ENCODE data around the gene FLNA. TPM values are rescaled to one million over a fixed set of nuclear protein-coding genes. Genes with fewer than 3 reads are reported as not detected.
"Not testable (repeated sequence)": the region's sequence is repeated elsewhere in the genome, so short reads cannot be mapped to it uniquely, and the experiment has no call there.

FLNA gene
- polyA plus RNA-seq, 1 donor = 223 TPM

- no peak for DNase-seq (ENCODE audit: low read depth)
These were observed 25.3 kb upstream of the FLNA start for GRCh38 chrX:154399527-154400368.

GRCh38 chrX:154398668-154399526 lies 24.5 kb upstream of the FLNA start:
- no peak for DNase-seq (ENCODE audit: low read depth)

GRCh38 chrX:154397888-154398667 lies 23.6 kb upstream of the FLNA start, which contains the start of gene RPL10:
RPL10 (plus strand) TSS chrX:154398377; CDS start chrX:154398520, 143 bp downstream.
- peak; percentile 94 for DNase-seq (ENCODE audit: low read depth)

GRCh38 chrX:154396973-154397887 lies 22.8 kb upstream of the FLNA start:
- no peak for DNase-seq (ENCODE audit: low read depth)

- not testable (repeated sequence) for DNase-seq (ENCODE audit: low read depth)
These were observed 21.9 kb upstream of the FLNA start for GRCh38 chrX:154396363-154396762.

- DNase-seq (ENCODE audit: low read depth) = not testable (repeated sequence)
These were observed 15.6 kb upstream of the FLNA start for GRCh38 chrX:154389812-154390747.

GRCh38 chrX:154388649-154389048 lies 14.2 kb upstream of the FLNA start:
- not testable (repeated sequence) for DNase-seq (ENCODE audit: low read depth)

- not testable (repeated sequence) for DNase-seq (ENCODE audit: low read depth)
These were observed 13.7 kb upstream of the FLNA start for GRCh38 chrX:154388094-154388493.

GRCh38 chrX:154384284-154384892 lies 10.0 kb upstream of the FLNA start:
- DNase-seq (ENCODE audit: low read depth) = no peak

GRCh38 chrX:154383359-154384283 lies 9.2 kb upstream of the FLNA start:
- no peak for DNase-seq (ENCODE audit: low read depth)

GRCh38 chrX:154382483-154383069 lies 8.1 kb upstream of the FLNA start:
- DNase-seq (ENCODE audit: low read depth) = no peak

- DNase-seq (ENCODE audit: low read depth) = no peak
These were observed 6.8 kb upstream of the FLNA start for GRCh38 chrX:154381271-154381670.

- no peak for DNase-seq (ENCODE audit: low read depth)
These were observed 6.4 kb upstream of the FLNA start for GRCh38 chrX:154380787-154381186.

- no peak for DNase-seq (ENCODE audit: low read depth)
These were observed 5.7 kb upstream of the FLNA start for GRCh38 chrX:154380153-154380552.

- DNase-seq (ENCODE audit: low read depth) = no peak
These were observed 5.1 kb upstream of the FLNA start for GRCh38 chrX:154379569-154379951.

GRCh38 chrX:154378799-154379568 lies 4.5 kb upstream of the FLNA start, which contains the start of gene EMD:
EMD (plus strand) TSS chrX:154379295; CDS start chrX:154379485, 190 bp downstream.
- peak; percentile 86 for DNase-seq (ENCODE audit: low read depth)

Data from forelimb muscle (tissue), 1 donor.